ENCODE data around the gene LMBR1. TPM values are rescaled to one million over a fixed set of nuclear protein-coding genes. Genes with fewer than 3 reads are reported as not detected.

The LMBR1 gene
- polyA plus RNA-seq, 2 donors, result 4.4 to 7.0 TPM

- Histone ChIP-seq H3K4me1 (ENCODE audit: control insufficient read depth in 2 of 2, insufficient read depth in 2 of 2, low read length in 1 of 2) (no peaks in the 10 kb centered on the region), H3K9me3 (ENCODE audit: control insufficient read depth in 2 of 2, insufficient read depth in 1 of 2, low read depth in 1 of 2, low read length in 1 of 2) (no peaks in the 10 kb centered on the region), H3K36me3 (ENCODE audit: control insufficient read depth in 2 of 2, insufficient read depth in 2 of 2, low read length in 1 of 2) (peaks cover 0 to 19% of the 10 kb centered on the region in 2 donors), H3K27me3 (ENCODE audit: control insufficient read depth in 1 of 2, insufficient read depth in 2 of 2, low read length in 2 of 2) (no peaks in the 10 kb centered on the region), H3K4me3 (ENCODE audit: low read depth in 1 of 2, low read length in 2 of 2) (no peak overlapping the region), H3K27ac (ENCODE audit: low read depth in 2 of 2, low read length in 1 of 2) (no peak overlapping the region)
- 92 to 95% methylated on average over 9 of the region's 9 CpGs for WGBS, 2 donors
Observed at GRCh38 chr7:156673902-156674301, 219.1 kb downstream of the LMBR1 start.

- no peak overlapping the region for H3K27ac ChIP-seq (ENCODE audit: low read depth in 2 of 2, low read length in 1 of 2)
- no peaks in the 10 kb centered on the region for H3K9me3 ChIP-seq (ENCODE audit: control insufficient read depth in 2 of 2, insufficient read depth in 1 of 2, low read depth in 1 of 2, low read length in 1 of 2)
- 92 to 94% methylated on average over 6 of the region's 6 CpGs for WGBS, 2 donors
- no peak overlapping the region for H3K4me3 ChIP-seq (ENCODE audit: low read depth in 1 of 2, low read length in 2 of 2)
- H3K36me3 ChIP-seq (ENCODE audit: control insufficient read depth in 2 of 2, insufficient read depth in 2 of 2, low read length in 1 of 2), result peaks cover 0 to 16% of the 10 kb centered on the region in 2 donors
- no peaks in the 10 kb centered on the region for H3K27me3 ChIP-seq (ENCODE audit: control insufficient read depth in 1 of 2, insufficient read depth in 2 of 2, low read length in 2 of 2)
- no peaks in the 10 kb centered on the region for H3K4me1 ChIP-seq (ENCODE audit: control insufficient read depth in 2 of 2, insufficient read depth in 2 of 2, low read length in 1 of 2)
Observed at GRCh38 chr7:156673454-156673853, 219.5 kb downstream of the LMBR1 start.

GRCh38 chr7:156669035-156669828 is 223.8 kb downstream of the LMBR1 start:
- Histone ChIP-seq H3K9me3 (ENCODE audit: control insufficient read depth in 2 of 2, insufficient read depth in 1 of 2, low read depth in 1 of 2, low read length in 1 of 2) (no peaks in the 10 kb centered on the region), H3K27ac (ENCODE audit: low read depth in 2 of 2, low read length in 1 of 2) (no peak overlapping the region), H3K27me3 (ENCODE audit: control insufficient read depth in 1 of 2, insufficient read depth in 2 of 2, low read length in 2 of 2) (no peaks in the 10 kb centered on the region), H3K36me3 (ENCODE audit: control insufficient read depth in 2 of 2, insufficient read depth in 2 of 2, low read length in 1 of 2) (peaks cover 0 to 4% of the 10 kb centered on the region in 2 donors), H3K4me3 (ENCODE audit: low read depth in 1 of 2, low read length in 2 of 2) (no peak overlapping the region), H3K4me1 (ENCODE audit: control insufficient read depth in 2 of 2, insufficient read depth in 2 of 2, low read length in 1 of 2) (no peaks in the 10 kb centered on the region)
- WGBS, 2 donors, result 94% methylated on average over 19 of the region's 19 CpGs

GRCh38 chr7:156668130-156668741 is 224.7 kb downstream of the LMBR1 start:
- 89 to 91% methylated on average over 12 to 13 of the region's 13 CpGs for WGBS, 2 donors
- Histone ChIP-seq H3K36me3 (ENCODE audit: control insufficient read depth in 2 of 2, insufficient read depth in 2 of 2, low read length in 1 of 2) (peaks cover 0 to 4% of the 10 kb centered on the region in 2 donors), H3K4me1 (ENCODE audit: control insufficient read depth in 2 of 2, insufficient read depth in 2 of 2, low read length in 1 of 2) (no peaks in the 10 kb centered on the region), H3K27ac (ENCODE audit: low read depth in 2 of 2, low read length in 1 of 2) (no peak overlapping the region), H3K27me3 (ENCODE audit: control insufficient read depth in 1 of 2, insufficient read depth in 2 of 2, low read length in 2 of 2) (no peaks in the 10 kb centered on the region), H3K4me3 (ENCODE audit: low read depth in 1 of 2, low read length in 2 of 2) (no peak overlapping the region), H3K9me3 (ENCODE audit: control insufficient read depth in 2 of 2, insufficient read depth in 1 of 2, low read depth in 1 of 2, low read length in 1 of 2) (no peaks in the 10 kb centered on the region)

- H3K27me3 ChIP-seq (ENCODE audit: control insufficient read depth in 1 of 2, insufficient read depth in 2 of 2, low read length in 2 of 2), result no peaks in the 10 kb centered on the region
- no peak overlapping the region for H3K4me3 ChIP-seq (ENCODE audit: low read depth in 1 of 2, low read length in 2 of 2)
- H3K9me3 ChIP-seq (ENCODE audit: control insufficient read depth in 2 of 2, insufficient read depth in 1 of 2, low read depth in 1 of 2, low read length in 1 of 2), result no peaks in the 10 kb centered on the region
- 56 to 83% methylated on average over 1 of the region's 1 CpG for WGBS, 2 donors
- peaks cover 0 to 4% of the 10 kb centered on the region in 2 donors for H3K36me3 ChIP-seq (ENCODE audit: control insufficient read depth in 2 of 2, insufficient read depth in 2 of 2, low read length in 1 of 2)
- H3K4me1 ChIP-seq (ENCODE audit: control insufficient read depth in 2 of 2, insufficient read depth in 2 of 2, low read length in 1 of 2), result no peaks in the 10 kb centered on the region
- no peak overlapping the region for H3K27ac ChIP-seq (ENCODE audit: low read depth in 2 of 2, low read length in 1 of 2)
Observed at GRCh38 chr7:156667110-156667426, 225.9 kb downstream of the LMBR1 start.

GRCh38 chr7:156666368-156667109 is 226.4 kb downstream of the LMBR1 start:
- H3K36me3 ChIP-seq (ENCODE audit: control insufficient read depth in 2 of 2, insufficient read depth in 2 of 2, low read length in 1 of 2), result peaks cover 0 to 4% of the 10 kb centered on the region in 2 donors
- no peaks in the 10 kb centered on the region for H3K9me3 ChIP-seq (ENCODE audit: control insufficient read depth in 2 of 2, insufficient read depth in 1 of 2, low read depth in 1 of 2, low read length in 1 of 2)
- WGBS, 2 donors, result 69 to 72% methylated on average over 8 of the region's 8 CpGs
- H3K4me1 ChIP-seq (ENCODE audit: control insufficient read depth in 2 of 2, insufficient read depth in 2 of 2, low read length in 1 of 2), result no peaks in the 10 kb centered on the region
- no peak overlapping the region for H3K27ac ChIP-seq (ENCODE audit: low read depth in 2 of 2, low read length in 1 of 2)
- no peak overlapping the region for H3K4me3 ChIP-seq (ENCODE audit: low read depth in 1 of 2, low read length in 2 of 2)
- H3K27me3 ChIP-seq (ENCODE audit: control insufficient read depth in 1 of 2, insufficient read depth in 2 of 2, low read length in 2 of 2), result no peaks in the 10 kb centered on the region

- Histone ChIP-seq H3K27me3 (ENCODE audit: control insufficient read depth in 1 of 2, insufficient read depth in 2 of 2, low read length in 2 of 2) (no peaks in the 10 kb centered on the region), H3K4me3 (ENCODE audit: low read depth in 1 of 2, low read length in 2 of 2) (no peak overlapping the region), H3K4me1 (ENCODE audit: control insufficient read depth in 2 of 2, insufficient read depth in 2 of 2, low read length in 1 of 2) (no peaks in the 10 kb centered on the region), H3K36me3 (ENCODE audit: control insufficient read depth in 2 of 2, insufficient read depth in 2 of 2, low read length in 1 of 2) (peaks cover 0 to 4% of the 10 kb centered on the region in 2 donors), H3K9me3 (ENCODE audit: control insufficient read depth in 2 of 2, insufficient read depth in 1 of 2, low read depth in 1 of 2, low read length in 1 of 2) (no peaks in the 10 kb centered on the region), H3K27ac (ENCODE audit: low read depth in 2 of 2, low read length in 1 of 2) (no peak overlapping the region)
- WGBS, 2 donors, result 92 to 94% methylated on average over 4 of the region's 4 CpGs
Observed at GRCh38 chr7:156665101-156665500, 227.9 kb downstream of the LMBR1 start.

- Histone ChIP-seq H3K9me3 (ENCODE audit: control insufficient read depth in 2 of 2, insufficient read depth in 1 of 2, low read depth in 1 of 2, low read length in 1 of 2) (no peaks in the 10 kb centered on the region), H3K27ac (ENCODE audit: low read depth in 2 of 2, low read length in 1 of 2) (no peak overlapping the region), H3K4me1 (ENCODE audit: control insufficient read depth in 2 of 2, insufficient read depth in 2 of 2, low read length in 1 of 2) (no peaks in the 10 kb centered on the region), H3K4me3 (ENCODE audit: low read depth in 1 of 2, low read length in 2 of 2) (no peak overlapping the region), H3K36me3 (ENCODE audit: control insufficient read depth in 2 of 2, insufficient read depth in 2 of 2, low read length in 1 of 2) (no peaks in the 10 kb centered on the region), H3K27me3 (ENCODE audit: control insufficient read depth in 1 of 2, insufficient read depth in 2 of 2, low read length in 2 of 2) (no peaks in the 10 kb centered on the region)
- 73 to 86% methylated on average over 4 of the region's 4 CpGs for WGBS, 2 donors
Observed at GRCh38 chr7:156662277-156662676, 230.7 kb downstream of the LMBR1 start.

- 83 to 84% methylated on average over 5 of the region's 5 CpGs for WGBS, 2 donors
- H3K4me1 ChIP-seq (ENCODE audit: control insufficient read depth in 2 of 2, insufficient read depth in 2 of 2, low read length in 1 of 2), result no peaks in the 10 kb centered on the region
- no peaks in the 10 kb centered on the region for H3K9me3 ChIP-seq (ENCODE audit: control insufficient read depth in 2 of 2, insufficient read depth in 1 of 2, low read depth in 1 of 2, low read length in 1 of 2)
- no peaks in the 10 kb centered on the region for H3K36me3 ChIP-seq (ENCODE audit: control insufficient read depth in 2 of 2, insufficient read depth in 2 of 2, low read length in 1 of 2)
- no peak overlapping the region for H3K4me3 ChIP-seq (ENCODE audit: low read depth in 1 of 2, low read length in 2 of 2)
- H3K27me3 ChIP-seq (ENCODE audit: control insufficient read depth in 1 of 2, insufficient read depth in 2 of 2, low read length in 2 of 2), result no peaks in the 10 kb centered on the region
- no peak overlapping the region for H3K27ac ChIP-seq (ENCODE audit: low read depth in 2 of 2, low read length in 1 of 2)
Observed at GRCh38 chr7:156661637-156662036, 231.3 kb downstream of the LMBR1 start.
